Stimulated activated naive CD4-positive, alpha-beta T cell treated with Interleukin-2 at 50 U/mL for 16 hours (primary cell): Measurements from ENCODE around the gene NPDC1.
A peak's percentile ranks its signal among the peaks of the same experiment; 100 is the strongest.
"Not testable (repeated sequence)": the region's sequence is repeated elsewhere in the genome, so short reads cannot be mapped to it uniquely, and the experiment has no call there.

Experiments used
- DNase-seq: peaks from one replicate; lab custom pipeline; 2025; lab: John Stamatoyannopoulos, UW

NPDC1 gene

DNA sequence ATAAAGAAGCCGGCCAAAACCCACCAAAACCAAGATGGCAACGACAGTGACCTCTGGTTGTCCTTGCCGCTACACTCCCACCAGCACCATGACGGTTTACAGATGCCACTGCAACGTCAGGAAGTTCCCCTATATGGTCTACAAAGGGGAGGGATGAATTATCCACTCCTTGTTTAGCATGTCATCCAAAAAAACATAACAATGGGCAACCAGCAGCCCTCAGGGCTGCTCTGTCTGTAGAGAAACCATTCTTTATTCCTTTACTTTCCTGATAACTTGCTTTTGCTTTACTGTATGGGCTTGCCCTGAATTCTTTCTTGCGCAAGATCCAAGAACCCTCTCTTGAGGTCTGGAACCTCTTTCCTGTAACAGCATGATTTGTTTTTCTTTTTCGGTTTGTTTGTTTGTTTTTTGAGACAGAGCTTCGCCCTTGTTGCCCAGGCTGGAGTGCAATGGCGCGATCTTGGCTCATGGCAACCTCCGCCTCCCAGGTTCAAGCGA lies 29.3 kb upstream of the NPDC1 start:
- no peak for DNase-seq

DNA sequence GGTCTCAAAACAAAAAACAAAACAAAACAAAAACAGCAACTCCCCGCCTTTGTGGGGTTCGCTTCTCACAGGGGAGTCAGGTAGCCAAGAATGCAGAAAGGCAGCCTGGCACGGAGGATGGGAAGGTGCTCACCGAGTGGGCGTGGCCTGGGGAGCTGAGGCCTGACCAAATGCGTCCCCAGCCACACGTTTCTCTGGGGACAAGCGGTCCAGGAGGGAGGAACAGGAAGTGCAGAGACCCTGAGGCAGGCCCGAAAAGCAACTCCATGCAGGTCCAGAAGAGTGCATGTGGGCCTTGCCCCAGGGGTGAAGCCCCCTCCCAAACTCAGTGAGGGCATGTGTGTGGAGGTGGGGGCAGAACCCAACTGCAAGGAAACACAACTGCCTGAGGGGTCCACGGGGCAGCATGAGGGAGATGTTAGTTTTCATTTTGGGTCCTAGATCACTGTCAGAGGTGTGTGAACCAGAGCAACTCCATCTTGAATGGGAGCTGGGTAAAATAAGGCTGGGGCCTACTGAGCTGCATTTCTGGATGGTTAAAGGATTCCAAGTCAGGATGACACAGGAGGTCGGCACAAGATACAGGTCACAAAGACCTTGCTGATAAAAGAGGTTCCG lies 28.8 kb upstream of the NPDC1 start:
- no peak for DNase-seq

DNA sequence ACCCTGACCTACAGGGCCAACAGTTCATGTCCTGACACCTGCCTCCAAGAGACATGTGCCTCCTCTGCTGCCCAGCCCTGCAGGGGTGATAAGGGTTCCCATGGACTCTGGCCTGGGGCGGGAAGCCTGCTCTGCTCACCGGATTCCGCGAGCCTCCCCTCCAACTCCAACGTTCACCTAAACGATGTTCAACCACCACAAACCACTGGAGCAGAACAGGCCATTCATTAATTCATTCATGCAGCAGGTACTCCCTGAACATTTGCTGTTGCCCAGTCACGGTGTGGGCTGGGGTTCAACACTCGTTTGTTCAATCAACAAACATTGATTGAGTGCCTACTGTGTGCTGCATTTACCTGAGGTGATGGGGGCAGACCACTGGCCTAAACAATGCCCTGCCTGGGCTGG lies 28.0 kb upstream of the NPDC1 start:
- no peak for DNase-seq

DNA sequence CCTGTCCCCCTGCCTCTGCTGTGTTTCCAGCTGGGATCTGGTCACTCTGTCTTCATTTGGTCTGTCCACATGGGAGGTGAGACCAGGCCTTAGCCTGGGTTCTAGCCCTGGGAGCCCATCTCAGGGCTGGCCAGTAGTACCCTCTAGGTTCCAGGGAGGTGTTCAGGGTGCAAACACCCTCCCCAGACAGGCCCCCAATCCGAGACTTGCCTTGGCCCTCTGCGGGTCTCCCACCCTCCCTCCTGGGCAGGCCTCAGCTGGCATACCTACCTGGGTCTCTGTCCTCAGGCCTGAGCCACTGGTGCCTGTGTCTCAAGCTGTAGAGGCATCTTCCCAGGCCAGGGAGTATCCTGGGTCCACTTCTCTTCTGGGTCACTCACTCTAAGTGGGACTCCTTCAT lies 25.3 kb upstream of the NPDC1 start:
- DNase-seq: no peak

DNA sequence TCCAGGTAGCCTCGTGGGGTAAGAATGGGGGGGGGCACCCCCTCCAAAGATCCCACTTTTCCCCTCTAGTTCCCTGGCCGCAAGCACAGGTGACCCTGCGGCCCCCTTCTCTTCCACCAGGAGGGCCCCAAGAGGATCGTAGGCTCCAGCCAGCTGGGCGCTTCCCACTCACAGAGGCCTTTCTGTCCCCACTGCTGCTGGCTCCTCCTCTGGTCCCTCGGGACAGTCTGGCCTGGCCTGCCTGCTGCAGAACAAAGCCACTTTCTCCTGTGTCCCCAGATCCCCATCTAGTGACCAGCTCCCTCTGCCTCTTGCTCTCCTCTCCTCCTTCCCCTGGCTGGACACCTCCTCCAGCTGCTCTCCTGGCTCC lies 24.9 kb upstream of the NPDC1 start:
- DNase-seq: no peak

DNA sequence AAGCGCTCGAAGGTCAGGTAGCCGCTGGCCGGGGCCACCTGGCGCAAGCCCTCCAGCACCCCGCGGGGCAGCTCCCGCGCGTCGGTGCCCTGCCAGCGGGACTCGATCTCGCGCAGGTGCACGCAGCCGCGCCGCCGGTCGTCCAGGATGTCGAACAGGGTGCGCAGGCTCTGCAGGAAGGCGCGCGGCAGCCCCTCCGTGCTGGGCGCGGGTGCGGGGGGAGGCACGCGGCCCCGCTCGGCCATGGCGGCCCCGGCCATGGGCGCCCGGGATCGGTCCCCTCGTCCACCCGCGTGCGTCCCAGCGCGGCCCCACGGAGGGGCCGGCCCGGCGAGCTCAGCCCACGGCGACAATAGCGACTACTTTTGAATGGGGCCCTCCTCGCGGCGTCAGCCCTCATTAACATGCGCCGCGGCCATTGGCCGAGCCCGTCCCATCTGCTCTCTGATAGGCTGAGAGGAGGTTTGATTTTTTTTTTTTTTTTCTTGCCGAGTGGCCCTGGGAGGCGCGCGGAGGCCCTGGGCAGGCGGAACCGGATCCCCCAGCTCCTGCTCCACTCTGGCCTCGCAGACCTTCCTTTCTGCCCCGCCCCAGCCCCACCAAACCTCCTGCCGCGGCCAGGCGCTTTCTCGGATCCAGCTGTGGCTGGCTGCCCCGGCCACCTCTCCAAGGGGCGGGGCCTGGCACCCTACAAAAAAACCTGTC lies 24.4 kb upstream of the NPDC1 start, which contains the start of gene SAPCD2:
SAPCD2 (minus strand) TSS at position 357 of the 705 bp plus-strand sequence; CDS start at position 260, 97 bp downstream.
- peak; percentile 84 for DNase-seq

DNA sequence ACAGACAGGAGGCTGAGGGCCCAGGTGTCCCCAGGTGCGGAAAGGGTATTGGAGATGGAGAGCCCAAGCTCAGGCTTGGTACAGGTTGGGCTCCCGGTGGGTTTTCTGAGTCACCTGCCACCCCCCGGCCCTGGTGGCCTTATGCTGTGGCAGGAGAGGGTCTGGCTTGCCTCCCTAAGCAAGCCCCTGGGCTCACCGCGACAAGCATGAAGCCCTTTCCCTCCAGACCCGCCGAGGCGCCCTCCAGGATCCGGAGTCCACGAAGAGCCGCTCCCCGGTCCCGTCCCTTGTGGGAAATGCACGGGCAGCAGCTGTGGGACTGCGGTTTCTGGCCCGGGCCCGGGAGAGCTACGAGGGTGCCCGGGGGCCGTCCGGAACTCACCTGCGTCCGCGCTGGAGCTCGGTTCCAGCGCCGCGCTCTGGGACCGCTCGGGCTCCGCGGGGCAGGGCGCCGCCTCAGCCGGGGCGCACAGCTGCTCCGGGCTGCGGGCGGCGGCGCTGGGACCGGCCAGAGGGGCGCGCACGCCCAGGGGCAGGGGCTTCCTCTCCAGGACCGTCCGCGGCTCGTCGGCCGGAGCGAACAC lies 23.6 kb upstream of the NPDC1 start:
- no peak for DNase-seq

DNA sequence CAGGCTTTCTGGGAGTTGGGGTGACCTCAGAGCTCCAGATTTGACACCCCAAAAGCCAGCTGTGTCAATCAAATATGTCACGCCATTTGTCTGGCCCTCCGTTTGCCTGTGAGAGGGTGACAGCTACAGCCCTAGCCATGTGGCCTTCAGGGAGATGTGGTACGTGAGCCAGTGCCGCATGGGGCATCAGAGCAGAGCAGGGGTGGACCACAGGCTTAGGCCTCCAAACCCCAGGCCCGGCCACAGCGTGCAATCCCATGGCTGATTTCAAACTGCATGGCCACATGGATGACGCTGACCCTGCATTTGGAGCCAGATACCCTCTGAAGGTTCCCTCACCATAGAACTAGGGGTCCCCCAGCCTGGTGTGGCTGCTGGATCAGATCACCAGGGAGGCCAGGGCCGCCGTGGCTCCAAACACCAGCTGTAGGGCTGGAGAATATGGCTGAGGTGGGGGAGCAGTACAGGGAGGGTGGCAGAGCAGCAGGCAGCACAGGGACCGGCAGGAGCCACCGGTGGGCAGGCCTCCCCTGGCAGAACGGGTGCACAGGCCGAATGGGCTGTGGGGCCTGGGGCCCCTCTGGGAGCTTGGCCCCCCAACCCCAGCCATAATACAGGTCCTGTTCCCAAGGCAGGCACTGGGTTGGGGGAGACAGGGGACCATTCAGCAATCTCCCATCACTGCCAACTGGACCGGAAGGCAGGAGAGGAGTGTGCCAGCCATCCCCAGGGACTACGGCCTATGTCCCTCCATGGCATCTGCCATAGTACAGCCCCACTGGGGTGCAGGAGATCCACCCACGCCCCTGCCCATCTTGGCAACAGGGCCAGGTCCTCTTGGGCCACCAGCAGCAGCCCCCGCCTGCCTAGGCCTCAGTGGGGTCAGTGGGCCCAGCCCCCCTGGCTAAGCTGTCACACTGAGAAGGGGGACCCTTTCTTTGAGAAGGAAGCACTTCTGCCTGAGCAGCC lies 22.8 kb upstream of the NPDC1 start:
- DNase-seq: no peak

DNA sequence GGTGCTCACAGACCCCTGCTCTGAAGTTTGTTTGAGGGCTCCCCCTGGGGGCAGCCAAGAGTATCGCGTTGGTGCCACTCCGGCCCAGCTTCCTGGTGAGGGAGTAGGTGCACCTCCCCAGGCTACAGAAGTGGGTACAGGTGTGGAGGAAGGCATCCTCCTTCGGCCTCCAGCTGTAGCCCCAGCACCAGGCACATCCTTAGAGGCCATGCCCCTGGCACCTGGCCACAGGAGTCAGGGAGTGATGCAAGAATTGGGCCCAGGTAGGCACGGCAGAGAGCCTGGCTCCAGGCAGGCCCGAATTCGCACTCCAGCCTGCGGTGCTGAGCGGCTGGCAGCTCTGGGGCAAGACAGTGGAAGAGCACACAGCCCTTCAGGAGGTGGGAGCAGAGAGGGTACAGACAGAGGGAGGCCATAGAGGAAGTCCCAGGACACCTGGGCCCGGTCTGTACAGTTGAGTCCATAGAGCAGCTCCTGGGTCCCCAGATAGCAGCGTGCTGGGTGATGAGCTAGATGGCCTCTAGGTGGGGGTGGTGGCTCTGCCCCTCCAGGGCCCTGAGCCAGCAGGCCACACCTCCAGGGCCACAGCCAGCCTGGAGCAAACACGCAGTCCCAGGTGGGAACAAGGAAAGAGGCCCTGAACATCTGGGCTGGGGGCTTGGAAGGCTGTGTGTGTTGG lies 22.0 kb upstream of the NPDC1 start:
- DNase-seq: peak; percentile 76

DNA sequence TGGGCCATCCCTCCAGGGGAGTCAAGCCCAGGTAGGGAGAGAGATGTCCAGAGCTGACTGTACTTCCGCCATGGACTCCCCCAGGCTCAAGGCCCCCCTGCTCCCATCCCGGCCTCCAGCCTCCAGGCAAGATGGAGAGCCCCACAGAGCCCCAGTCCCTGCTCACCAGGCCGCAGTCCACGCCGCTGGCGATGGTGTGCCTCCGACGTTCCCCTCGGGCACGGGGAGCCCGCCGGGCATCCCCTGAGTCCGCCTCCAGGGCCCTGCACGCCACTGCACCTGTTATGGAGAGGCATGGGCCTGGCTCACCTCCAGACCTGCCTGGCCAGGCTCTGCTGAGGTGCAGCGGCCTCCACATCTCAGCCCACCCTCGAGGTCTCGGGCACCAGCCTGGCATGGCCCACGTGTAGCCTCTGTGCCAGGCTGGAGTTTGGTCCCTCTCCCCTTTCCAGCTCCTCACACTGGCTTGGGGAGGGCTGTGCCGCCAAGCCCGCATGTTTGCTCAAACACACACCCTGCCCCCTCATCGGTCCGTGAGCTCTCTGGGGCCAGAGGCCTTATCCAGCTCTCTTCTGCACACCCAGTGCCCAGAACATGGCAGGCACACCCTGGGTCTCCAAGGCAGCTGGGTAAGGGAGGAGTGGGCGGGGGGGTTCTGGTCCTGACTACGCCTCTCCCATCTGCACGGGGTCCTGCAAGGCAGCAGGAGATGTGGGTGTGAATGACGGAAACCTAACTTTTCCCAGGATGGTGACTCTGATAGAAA lies 20.3 kb upstream of the NPDC1 start:
- DNase-seq: no peak

DNA sequence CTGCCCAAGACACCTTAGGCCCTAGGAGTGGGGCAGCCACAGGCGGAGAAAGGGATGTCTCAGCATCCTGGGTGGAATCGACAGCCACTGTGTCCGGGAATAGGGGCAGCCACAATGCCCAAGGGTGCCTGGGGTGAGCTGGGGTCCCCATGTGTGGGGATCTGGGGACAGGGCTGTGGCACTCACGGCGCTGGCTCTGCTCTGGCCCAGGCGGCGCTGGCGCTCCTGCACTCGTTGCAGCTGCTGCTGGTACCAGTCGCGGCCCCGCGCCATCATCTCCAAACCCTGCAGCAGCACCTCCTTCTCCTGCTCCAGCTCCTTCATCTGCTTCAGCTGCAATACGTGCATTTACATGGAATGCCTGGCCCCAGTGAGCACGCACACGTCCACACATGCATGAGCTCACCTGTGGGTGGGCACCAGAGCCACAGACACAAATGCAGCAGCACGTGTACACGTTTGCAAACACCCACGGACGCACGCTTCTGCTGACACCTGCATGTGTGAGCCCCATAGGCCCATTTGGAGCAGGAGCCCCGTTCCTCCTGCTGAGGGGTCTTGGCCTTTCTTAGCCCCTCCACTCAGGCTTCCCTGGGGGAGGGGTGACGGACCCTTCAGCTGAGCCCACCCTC lies 19.5 kb upstream of the NPDC1 start:
- no peak for DNase-seq

DNA sequence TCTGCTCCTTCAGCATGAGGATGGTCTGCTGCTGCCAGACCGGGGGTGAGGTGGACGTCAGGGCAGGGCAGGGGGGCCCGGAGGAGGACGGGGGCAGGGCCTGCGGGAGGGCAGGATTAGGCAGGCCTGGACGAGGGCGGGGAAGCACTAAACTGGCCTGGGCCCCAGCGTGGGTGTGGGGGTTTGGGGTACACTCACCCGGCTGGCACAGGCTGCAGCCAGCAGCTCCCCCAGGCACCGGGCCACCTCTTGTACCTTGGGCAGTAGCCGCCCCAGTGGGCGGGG lies 18.8 kb upstream of the NPDC1 start:
- DNase-seq: no peak

DNA sequence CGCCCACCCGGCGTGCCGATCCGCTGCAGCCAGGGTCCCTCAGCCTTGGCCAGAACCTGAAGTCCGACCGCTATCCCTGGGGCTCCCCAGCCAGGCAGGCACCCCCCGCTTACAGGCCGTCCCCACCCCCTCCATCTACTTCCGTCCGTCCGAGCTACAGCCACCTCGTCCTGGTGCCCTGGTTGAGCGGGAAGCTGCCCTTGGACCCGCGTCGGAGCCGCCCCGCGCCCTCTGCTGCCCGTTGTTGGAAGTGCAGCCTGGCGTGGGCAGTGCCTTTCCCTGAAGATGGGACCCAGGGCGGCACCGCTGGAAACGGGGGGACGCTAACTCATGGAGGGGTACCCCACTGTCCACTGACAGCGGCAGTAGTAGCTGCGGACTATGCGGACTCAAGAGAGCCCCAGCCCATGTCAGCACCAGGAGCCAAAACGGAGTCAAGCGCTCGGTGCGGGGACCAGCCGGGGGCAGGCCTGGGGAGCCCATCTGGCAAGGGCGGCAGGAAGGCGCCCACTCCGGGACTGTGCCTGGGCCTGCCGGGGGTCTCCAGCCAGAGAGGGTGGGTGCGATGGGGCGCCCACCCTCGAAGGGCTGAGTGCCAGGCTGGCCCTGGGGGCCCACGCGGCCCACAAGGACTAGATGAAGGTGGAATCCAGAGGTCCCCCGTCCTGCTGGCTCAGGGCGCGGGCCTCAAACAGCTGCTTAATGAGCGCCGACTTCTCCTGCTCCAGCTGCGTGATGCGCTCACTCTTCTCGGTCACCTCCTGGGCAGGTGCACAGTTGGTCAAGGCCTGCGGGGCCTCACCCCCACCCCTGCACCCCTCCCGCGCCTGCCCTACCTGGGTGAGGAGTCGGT lies 18.3 kb upstream of the NPDC1 start:
- DNase-seq: peak; percentile 44

DNA sequence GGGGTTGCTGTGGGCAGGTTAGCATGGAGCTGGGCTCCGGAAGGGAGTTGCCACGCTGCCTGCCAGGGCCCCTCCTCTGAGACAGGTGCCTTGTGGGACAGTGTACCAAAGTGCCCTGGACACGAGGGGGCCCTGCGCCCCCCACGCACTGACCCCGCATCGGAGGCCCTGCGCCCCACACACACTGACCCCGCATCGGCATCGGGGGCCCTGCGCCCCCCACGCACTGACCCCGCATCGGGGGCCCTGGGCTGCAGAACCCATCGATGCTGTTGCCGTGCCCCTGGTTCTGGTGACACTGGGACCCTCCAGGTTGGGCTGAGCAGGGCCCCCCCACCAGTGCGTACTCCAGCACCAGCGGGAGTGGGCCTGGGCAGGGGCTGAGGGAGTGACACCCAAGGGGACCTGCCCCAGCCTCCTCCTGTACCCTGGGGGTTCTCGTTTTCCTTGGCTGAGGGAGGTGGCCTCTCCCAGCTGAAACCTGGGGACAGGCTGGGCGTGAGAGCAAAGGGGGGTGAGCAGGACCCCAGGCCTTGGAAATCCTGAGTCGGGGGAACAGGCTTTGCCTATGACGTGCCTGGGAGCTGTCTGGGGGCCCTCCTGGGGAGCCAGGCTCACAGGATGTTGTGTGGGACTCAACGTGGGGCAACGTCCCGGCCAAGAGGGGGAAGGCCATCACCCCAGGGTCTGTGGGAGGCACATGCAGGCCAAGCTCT lies 17.5 kb upstream of the NPDC1 start:
- DNase-seq: no peak

DNA sequence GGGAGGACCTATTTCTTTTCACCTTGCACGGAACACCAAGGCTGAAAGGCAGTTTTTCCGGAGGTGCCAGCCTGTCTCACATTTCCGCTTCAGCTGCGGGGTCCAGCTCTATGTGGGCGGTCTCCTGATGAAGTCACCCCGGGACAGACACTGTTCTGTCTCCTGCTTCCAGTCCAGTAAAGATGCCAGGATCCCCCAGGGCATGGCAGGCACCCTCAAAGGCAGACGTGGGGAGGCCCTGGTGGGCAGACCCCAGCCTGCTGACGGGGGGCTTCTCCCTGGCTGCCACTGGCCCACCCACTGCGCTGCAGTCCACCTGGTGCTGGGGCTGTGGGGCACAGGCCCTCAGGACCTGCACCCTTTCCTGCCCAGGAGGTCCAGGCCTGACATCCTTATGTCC lies 16.8 kb upstream of the NPDC1 start:
- not testable (repeated sequence) for DNase-seq

DNA sequence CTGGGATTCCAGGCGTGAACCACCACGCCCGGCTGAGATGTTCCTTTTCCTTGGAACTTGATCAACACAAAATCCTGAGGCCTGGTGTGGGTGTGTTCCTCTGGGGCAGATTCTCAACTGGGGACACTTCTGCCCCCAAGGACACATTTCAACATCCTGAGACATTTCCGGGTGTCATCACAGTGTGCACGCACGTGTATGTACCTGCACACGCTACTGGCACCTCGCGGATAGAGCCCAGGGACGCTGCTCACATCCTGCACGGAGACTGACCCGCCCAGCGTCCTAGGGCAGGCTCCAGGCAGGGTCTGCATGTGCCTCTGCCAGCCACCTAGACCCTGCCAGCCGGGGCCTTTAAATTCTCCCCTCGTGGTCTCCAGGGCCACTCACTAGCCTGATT lies 16.4 kb upstream of the NPDC1 start:
- DNase-seq: no peak

DNA sequence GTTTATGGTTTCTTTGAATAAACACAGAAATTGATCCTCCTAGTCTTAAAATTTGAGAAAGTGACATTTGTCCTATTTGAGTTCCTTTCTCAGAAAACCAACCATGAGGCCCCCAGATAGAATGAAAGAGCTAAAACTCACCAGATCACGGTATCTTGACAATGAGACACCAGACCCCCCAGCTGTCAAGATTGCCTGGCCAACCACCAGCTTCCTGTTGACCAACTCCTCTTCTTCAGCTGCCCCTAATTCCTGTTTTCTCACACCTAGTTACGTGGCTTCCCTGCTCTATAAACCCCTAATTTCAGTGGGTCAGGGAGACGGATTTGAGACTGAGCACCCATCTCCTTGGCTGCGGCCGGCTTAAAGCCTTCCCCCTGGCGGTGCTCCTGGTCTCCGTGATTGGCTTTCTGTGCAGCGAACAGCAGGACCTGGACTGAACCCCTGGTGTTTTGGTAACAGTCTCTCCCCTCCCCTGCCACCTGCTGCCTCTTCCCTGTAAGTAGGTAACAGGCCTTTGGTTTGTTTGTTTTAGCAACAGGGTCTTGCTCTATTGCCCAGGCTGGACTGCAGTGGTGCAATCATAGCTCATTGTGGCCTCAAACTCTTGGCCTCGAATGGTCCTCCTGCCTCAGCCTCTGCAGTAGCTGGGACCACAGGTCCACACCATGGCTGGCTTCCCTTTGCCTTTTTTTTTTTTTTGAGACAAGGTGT lies 12.7 kb upstream of the NPDC1 start:
- no peak for DNase-seq

DNA sequence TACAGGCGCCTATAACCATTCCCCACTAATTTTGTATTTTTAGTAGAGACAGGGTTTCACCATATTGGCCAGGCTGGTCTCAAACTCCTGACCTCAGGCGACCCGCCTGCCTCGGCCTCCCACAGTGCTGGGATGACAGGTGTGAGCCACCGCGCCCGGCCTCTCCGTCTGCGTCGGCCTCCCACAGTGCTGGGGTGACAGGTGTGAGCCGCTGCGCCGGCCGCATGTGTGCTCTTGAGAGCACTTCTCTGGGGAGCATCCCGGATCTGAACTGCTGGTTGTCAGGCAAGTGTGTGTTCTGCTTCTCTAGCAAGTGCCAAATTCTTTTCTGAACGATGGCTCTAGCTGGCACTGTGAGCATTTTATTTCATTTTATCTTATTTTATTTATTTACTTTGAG lies 11.6 kb upstream of the NPDC1 start:
- no peak for DNase-seq
